ENCODE data around the gene CEP290. TPM values are rescaled to one million over a fixed set of nuclear protein-coding genes. Genes with fewer than 3 reads are reported as not detected.

Gene CEP290
- total RNA-seq, 1 donor from 2014 or later = 28.5 TPM

GRCh38 chr12:88153959-88154358 is 12.1 kb upstream of the CEP290 start:
- Mint-ChIP-seq H3K4me1 (ENCODE audit: unreplicated experiment) (no peaks in the 10 kb centered on the region), H3K36me3 (peaks cover 19% of the 10 kb centered on the region), H3K9me3 (no peaks in the 10 kb centered on the region), H3K27me3 (no peaks in the 10 kb centered on the region), H3K4me3 (no peak overlapping the region), H3K27ac (no peak overlapping the region)
- TF ChIP-seq CTCF (conservative IDR thresholded peaks at IDR 0.05) = peak; percentile 70
- DNase-seq (ENCODE audit: extremely low spot score, unreplicated experiment) = no peak

DNA sequence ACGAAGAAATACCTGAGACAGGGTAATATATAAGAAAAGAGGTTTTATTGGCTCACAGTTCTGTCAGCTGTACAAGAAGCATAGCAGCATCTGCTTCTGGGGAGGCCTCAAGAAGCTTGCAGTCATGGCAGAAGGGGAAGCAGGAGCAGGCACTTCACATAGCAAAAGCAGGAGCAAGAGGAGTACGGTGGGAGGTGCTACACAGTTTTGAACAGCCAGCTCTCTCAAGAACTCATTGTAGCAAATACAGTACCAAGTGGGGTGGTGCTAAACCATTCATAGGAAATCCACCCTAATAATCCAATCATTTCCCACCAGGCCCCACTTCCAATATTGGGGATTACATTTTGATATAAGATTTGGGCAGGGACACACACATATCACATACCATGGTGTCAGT is 8.2 kb upstream of the CEP290 start:
- Mint-ChIP-seq H3K27me3 (no peaks in the 10 kb centered on the region), H3K27ac (no peak overlapping the region), H3K36me3 (peaks cover 6% of the 10 kb centered on the region), H3K9me3 (no peaks in the 10 kb centered on the region), H3K4me1 (ENCODE audit: unreplicated experiment) (peaks cover 12% of the 10 kb centered on the region), H3K4me3 (no peak overlapping the region)
- TF ChIP-seq CTCF (conservative IDR thresholded peaks at IDR 0.05) = no peak
- DNase-seq (ENCODE audit: extremely low spot score, unreplicated experiment) = no peak

GRCh38 chr12:88145567-88146505 is 3.9 kb upstream of the CEP290 start:
- Mint-ChIP-seq H3K27ac (peak overlapping the region; percentile 93), H3K4me1 (ENCODE audit: unreplicated experiment) (peaks cover 32% of the 10 kb centered on the region), H3K36me3 (peaks cover 6% of the 10 kb centered on the region), H3K4me3 (peak overlapping the region; percentile 92), H3K27me3 (no peaks in the 10 kb centered on the region), H3K9me3 (no peaks in the 10 kb centered on the region)
- no peak for DNase-seq (ENCODE audit: extremely low spot score, unreplicated experiment)
- TF ChIP-seq CTCF (conservative IDR thresholded peaks at IDR 0.05) = no peak

GRCh38 chr12:88144546-88145468 is 2.9 kb upstream of the CEP290 start:
- peaks cover 3% of the 10 kb centered on the region for H3K36me3 Mint-ChIP-seq
- H3K27me3 Mint-ChIP-seq = no peaks in the 10 kb centered on the region
- TF ChIP-seq CTCF (conservative IDR thresholded peaks at IDR 0.05) = no peak
- H3K9me3 Mint-ChIP-seq = no peaks in the 10 kb centered on the region
- peak overlapping the region; percentile 92 for H3K4me3 Mint-ChIP-seq
- H3K4me1 Mint-ChIP-seq (ENCODE audit: unreplicated experiment) = peaks cover 32% of the 10 kb centered on the region
- peak overlapping the region; percentile 93 for H3K27ac Mint-ChIP-seq
- no peak for DNase-seq (ENCODE audit: extremely low spot score, unreplicated experiment)

DNA sequence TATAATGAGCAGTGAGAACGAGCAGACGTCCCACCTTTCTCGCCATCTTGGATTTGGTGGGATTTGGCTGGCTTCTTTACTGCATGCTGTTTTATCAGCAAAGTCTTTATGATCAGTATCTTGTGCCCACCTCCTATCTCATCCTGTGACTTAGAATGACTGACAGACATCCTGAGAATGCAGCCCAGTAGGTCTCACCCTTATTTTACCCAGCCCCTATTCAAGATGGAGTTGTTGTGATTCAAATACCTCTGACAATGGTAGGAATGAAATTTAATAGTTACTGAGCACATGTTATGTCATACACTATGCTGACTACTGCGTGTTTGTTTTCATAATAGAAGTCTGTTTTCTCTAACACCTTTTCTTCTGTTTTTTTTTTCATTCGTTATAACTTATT is 2.1 kb upstream of the CEP290 start:
- Mint-ChIP-seq H3K4me1 (ENCODE audit: unreplicated experiment) (peaks cover 32% of the 10 kb centered on the region), H3K36me3 (peaks cover 3% of the 10 kb centered on the region), H3K4me3 (peak overlapping the region; percentile 92), H3K27me3 (no peaks in the 10 kb centered on the region), H3K27ac (peak overlapping the region; percentile 93), H3K9me3 (no peaks in the 10 kb centered on the region)
- no peak for TF ChIP-seq CTCF (conservative IDR thresholded peaks at IDR 0.05)
- DNase-seq (ENCODE audit: extremely low spot score, unreplicated experiment) = no peak
